HCT116 (cell line): ENCODE data around the gene LCE4A. TPM values are rescaled to one million over a fixed set of nuclear protein-coding genes. Genes with fewer than 3 reads are reported as not detected.

Source experiments
- total RNA-seq: library from RNA; stranded (reverse); gene quantifications from one replicate; pipeline ENCODE4 v1.2.1, GENCODE V29; 2021; ENCODE audit not compliant: unreplicated experiment

Gene LCE4A
- total RNA-seq, 1 experiment from 2014 or later: not detected

Other genes starting within 250 kb of the LCE4A start
- gene LCE5A, start 197.4 kb upstream of the LCE4A start, total RNA-seq: not detected
- not detected for gene CRCT1, start 193.7 kb upstream of the LCE4A start, total RNA-seq
- not detected for gene LCE3E, start 141.4 kb upstream of the LCE4A start, total RNA-seq
- not detected for gene LCE3D, start 127.6 kb upstream of the LCE4A start, total RNA-seq
- gene LCE3C, start 107.9 kb upstream of the LCE4A start, total RNA-seq: not detected
- gene LCE3B, start 94.3 kb upstream of the LCE4A start, total RNA-seq: not detected
- not detected for gene LCE3A, start 85.1 kb upstream of the LCE4A start, total RNA-seq
- gene LCE2D, start 44.8 kb upstream of the LCE4A start, total RNA-seq: not detected
- not detected for gene LCE2C, start 32.9 kb upstream of the LCE4A start, total RNA-seq
- not detected for gene LCE2B, start 22.0 kb upstream of the LCE4A start, total RNA-seq
- gene LCE2A, start 9.8 kb upstream of the LCE4A start, total RNA-seq: not detected
- gene KPRP, start 49.9 kb downstream of the LCE4A start, total RNA-seq: not detected
- not detected for gene LCE1F, start 67.0 kb downstream of the LCE4A start, total RNA-seq
- not detected for gene LCE1E, start 78.1 kb downstream of the LCE4A start, total RNA-seq
- not detected for gene LCE1D, start 88.6 kb downstream of the LCE4A start, total RNA-seq
- gene LCE1C, start 98.5 kb downstream of the LCE4A start, total RNA-seq: not detected
- not detected for gene LCE1B, start 103.8 kb downstream of the LCE4A start, total RNA-seq
- gene LCE1A, start 119.3 kb downstream of the LCE4A start, total RNA-seq: not detected
- not detected for gene LCE6A, start 134.7 kb downstream of the LCE4A start, total RNA-seq
- gene LCE7A, start 151.8 kb downstream of the LCE4A start, total RNA-seq: not detected
- gene SMCP, start 170.2 kb downstream of the LCE4A start, total RNA-seq: not detected
- gene IVL, start 200.4 kb downstream of the LCE4A start, total RNA-seq: not detected
- gene SPRR5, start 239.0 kb downstream of the LCE4A start, total RNA-seq: not detected